ENCODE results near the gene APOC3.

Gene APOC3

GRCh38 chr11:116882386-116882785 is 52.7 kb downstream of the APOC3 start:
- no peaks in the 10 kb centered on the region for H3K9me3 ChIP-seq (ENCODE audit: control insufficient read depth in 2 of 2, low read length in 2 of 2)
- H3K4me3 ChIP-seq (ENCODE audit: low read length in 2 of 2): no peak overlapping the region
- no peaks in the 10 kb centered on the region for H3K36me3 ChIP-seq (ENCODE audit: control insufficient read depth in 2 of 2, insufficient read depth in 2 of 2, low read length in 2 of 2)
- H3K27ac ChIP-seq (ENCODE audit: low read depth in 2 of 2, low read length in 2 of 2): no peak overlapping the region
- no peaks in the 10 kb centered on the region for H3K27me3 ChIP-seq (ENCODE audit: control insufficient read depth in 2 of 2, insufficient read depth in 2 of 2, low read length in 2 of 2)
- H3K4me1 ChIP-seq (ENCODE audit: control insufficient read depth in 2 of 2, insufficient read depth in 2 of 2, low read length in 2 of 2): no peaks in the 10 kb centered on the region
- no peak overlapping the region for H3K9ac ChIP-seq (ENCODE audit: low read depth in 1 of 2, low read length in 2 of 2)

All from mucosa of rectum (tissue), 2 donors.